IMR-90 (cell line): Measurements from ENCODE around the gene CACNB2. TPM values are rescaled to one million over a fixed set of nuclear protein-coding genes. Genes with fewer than 3 reads are reported as not detected.

ENCODE experiments used
- ATAC-seq: fragments of 200-7000 bp; cut with Tn5 transposase; 2 replicates; pipeline ENCODE4 v1.9.1; 2020; ENCODE audit warnings: low read depth, mild to moderate bottlenecking, moderate library complexity
- BruUV-seq: library from RNA; stranded (reverse); fragments of 400-500 nt; replicated peaks from 2 replicates; lab custom pipeline; 2021; lab: Mats Ljungman, UMichigan
- CTCF ChIA-PET: fragments of 300-600 bp; formaldehyde crosslinking; extraction: SDS; loops from one replicate; lab custom pipeline; 2021; ENCODE audit warnings: antibody characterized with exemption; lab: Yijun Ruan, JAX
- POLR2A ChIA-PET: fragments of 300-600 bp; sonication (Branson Sonifier 250); formaldehyde crosslinking; loops from one replicate; lab custom pipeline; 2022; ENCODE audit warnings: antibody characterized with exemption; ENCODE audit not compliant: unreplicated experiment; lab: Charles Lee
- DNase-seq: peaks from one replicate; pipeline ENCODE4 v3.0.0; 2013
- H2AFZ ChIP-seq: replicated peaks from 2 replicates; pipeline ENCODE3; 2013; ENCODE audit warnings: low read length, mild to moderate bottlenecking; ENCODE audit not compliant: poor library complexity
- H2AK5ac ChIP-seq: 2 replicates; pipeline ENCODE4 v1.6.1; 2013; ENCODE audit warnings: low read depth, low read length, inconsistent platforms
- H2AK9ac ChIP-seq: replicated peaks from 2 replicates; pipeline ENCODE3; 2013; ENCODE audit warnings: mild to moderate bottlenecking, low read depth, low read length, moderate library complexity; ENCODE audit not compliant: poor library complexity
- H2BK120ac ChIP-seq: 2 replicates; pipeline ENCODE4 v1.6.1; 2013; ENCODE audit warnings: low read depth, low read length, inconsistent platforms
- H2BK15ac ChIP-seq: 3 replicates; pipeline ENCODE4 v1.6.1; 2013; ENCODE audit warnings: low read depth, low read length, inconsistent platforms
- H2BK20ac ChIP-seq: 2 replicates; pipeline ENCODE4 v1.6.1; 2013; ENCODE audit warnings: low read depth, mild to moderate bottlenecking, inconsistent platforms, low read length, moderate library complexity
- H2BK5ac ChIP-seq: 2 replicates; pipeline ENCODE4 v1.6.1; 2013; ENCODE audit warnings: mild to moderate bottlenecking, low read depth, low read length, inconsistent platforms; ENCODE audit not compliant: poor library complexity, severe bottlenecking
- H3K14ac ChIP-seq: replicated peaks from 2 replicates; pipeline ENCODE4 v1.6.1; 2013; ENCODE audit warnings: low read depth, low read length, inconsistent platforms
- H3K18ac ChIP-seq: 2 replicates; pipeline ENCODE4 v1.6.1; 2013; ENCODE audit warnings: low read depth, low read length, control low read depth
- H3K23ac ChIP-seq: 2 replicates; pipeline ENCODE4 v1.6.1; 2013; ENCODE audit warnings: low read depth, low read length, inconsistent platforms
- H3K27ac ChIP-seq: 2 replicates; pipeline ENCODE4 v1.5.1; 2013; ENCODE audit warnings: mild to moderate bottlenecking, control low read depth, low read length; ENCODE audit not compliant: insufficient read depth
- H3K27me3 ChIP-seq: 2 replicates; pipeline ENCODE4 v1.6.1; 2013; ENCODE audit warnings: low read length; ENCODE audit not compliant: control insufficient read depth, insufficient read depth
- H3K36me3 ChIP-seq: 2 replicates; pipeline ENCODE4 v1.6.1; 2013; ENCODE audit warnings: low read length, mixed read lengths; ENCODE audit not compliant: control insufficient read depth, insufficient read depth
- H3K4ac ChIP-seq: 2 replicates; pipeline ENCODE4 v1.6.1; 2013; ENCODE audit warnings: low read depth, low read length, inconsistent platforms
- H3K4me1 ChIP-seq: 2 replicates; pipeline ENCODE4 v1.6.1; 2013; ENCODE audit warnings: low read length, mixed read lengths; ENCODE audit not compliant: control insufficient read depth, insufficient read depth
- H3K4me2 ChIP-seq: 2 replicates; pipeline ENCODE4 v1.6.1; 2013; ENCODE audit warnings: low read depth, mild to moderate bottlenecking, control low read depth, low read length, moderate library complexity
- H3K4me3 ChIP-seq: 2 replicates; pipeline ENCODE4 v1.5.1; 2013; ENCODE audit warnings: low read depth, mild to moderate bottlenecking, control low read depth, low read length, moderate library complexity; ENCODE audit not compliant: insufficient read depth
- H3K56ac ChIP-seq: 2 replicates; pipeline ENCODE4 v1.6.1; 2013; ENCODE audit warnings: low read length, inconsistent platforms; ENCODE audit not compliant: insufficient read depth; ENCODE audit errors: extremely low read depth
- H3K79me1 ChIP-seq, 2 experiments: 2 replicates each; pipeline ENCODE4 v1.6.1; 2013; ENCODE audit warnings: low read length in 2 of 2, inconsistent platforms in 1 of 2, low read depth in 1 of 2
- H3K9ac ChIP-seq: 2 replicates; pipeline ENCODE4 v1.6.1; 2013; ENCODE audit warnings: low read depth, low read length, control low read depth
- H3K9me1 ChIP-seq: 2 replicates; pipeline ENCODE4 v1.6.1; 2013; ENCODE audit warnings: low read length, inconsistent platforms; ENCODE audit not compliant: insufficient read depth
- H3K9me3 ChIP-seq: 2 replicates; pipeline ENCODE4 v1.6.1; 2013; ENCODE audit warnings: low read length; ENCODE audit not compliant: control insufficient read depth, insufficient read depth
- H4K20me1 ChIP-seq: 2 replicates; pipeline ENCODE4 v1.6.1; 2013; ENCODE audit warnings: low read length, inconsistent platforms; ENCODE audit not compliant: insufficient read depth
- H4K5ac ChIP-seq: 2 replicates; pipeline ENCODE4 v1.6.1; 2013; ENCODE audit warnings: mild to moderate bottlenecking, low read depth, low read length, control low read depth
- H4K8ac ChIP-seq, 2 experiments: 2 replicates each; pipeline ENCODE4 v1.6.1; 2013; ENCODE audit warnings: low read depth in 2 of 2, low read length in 2 of 2, control low read depth in 1 of 2, inconsistent platforms in 1 of 2
- H4K91ac ChIP-seq: 2 replicates; pipeline ENCODE4 v1.6.1; 2013; ENCODE audit warnings: low read depth, low read length, inconsistent platforms; ENCODE audit not compliant: insufficient read depth
- BHLHE40 ChIP-seq: fragments of 150-350 bp; IDR thresholded peaks from 2 replicates; pipeline ENCODE4 v1.6.1; 2016; ENCODE audit warnings: mild to moderate bottlenecking, low read depth, low read length
- CHD1 ChIP-seq: IDR thresholded peaks from 2 replicates; pipeline ENCODE4 v1.6.1; 2012; ENCODE audit warnings: low read depth, low read length, improper control_type of control experiment
- CTCF ChIP-seq: conservative IDR thresholded peaks from 2 replicates; pipeline ENCODE4 v1.5.1; 2012; ENCODE audit warnings: mild to moderate bottlenecking, low read depth, low read length, improper control_type of control experiment
- ELK1 ChIP-seq: fragments of 150-350 bp; IDR thresholded peaks from 2 replicates; pipeline ENCODE4 v1.6.1; 2016; ENCODE audit warnings: low read depth, mild to moderate bottlenecking, low read length, moderate library complexity, borderline replicate concordance
- MAFK ChIP-seq: IDR thresholded peaks from 2 replicates; pipeline ENCODE4 v1.6.1; 2012; ENCODE audit warnings: low read depth, low read length, improper control_type of control experiment
- MAZ ChIP-seq: IDR thresholded peaks from 2 replicates; pipeline ENCODE4 v1.6.1; 2012; ENCODE audit warnings: low read depth, mild to moderate bottlenecking, low read length, improper control_type of control experiment, moderate library complexity, borderline replicate concordance
- MXI1 ChIP-seq: IDR thresholded peaks from 2 replicates; pipeline ENCODE4 v1.6.1; 2012; ENCODE audit warnings: low read depth, mild to moderate bottlenecking, low read length, moderate library complexity, borderline replicate concordance
- NFE2L2 ChIP-seq: fragments of 150-350 bp; IDR thresholded peaks from 2 replicates; pipeline ENCODE4 v1.6.1; 2016; ENCODE audit warnings: low read depth, mild to moderate bottlenecking, low read length
- POLR2A ChIP-seq: IDR thresholded peaks from 2 replicates; pipeline ENCODE4 v1.6.1; 2012; ENCODE audit warnings: mild to moderate bottlenecking, low read depth, low read length
- RCOR1 ChIP-seq: IDR thresholded peaks from 2 replicates; pipeline ENCODE4 v1.6.1; 2012; ENCODE audit warnings: mild to moderate bottlenecking, low read length, improper control_type of control experiment; ENCODE audit not compliant: insufficient replicate concordance
- dilution Hi-C: fragments of 300-500 bp; cut with HindIII; formaldehyde crosslinking; loops from one replicate; pipeline ENCODE4 v1.14.3; 2018; ENCODE audit warnings: low sequenced_read_pairs; ENCODE audit not compliant: unreplicated experiment
- in situ Hi-C: fragments of 300-500 bp; cut with MboI; formaldehyde crosslinking; loops from 3 replicates; pipeline ENCODE4 v1.14.3; 2019; ENCODE audit warnings: low sequenced_read_pairs, inconsistent platforms, mixed read lengths
- intact Hi-C: fragments of 100-400 bp; cut with micrococcal nuclease; formaldehyde crosslinking; loops from 2 replicates; pipeline ENCODE4 v1.10.0; 2022
- polyA plus RNA-seq, 3 experiments: library from polyadenylated mRNA; depleted of rRNA; stranded (reverse); fragments of >200 nt; gene quantifications; 2 replicates each; pipeline ENCODE4 v1.2.3, GENCODE V29; 2012; ENCODE audit warnings: low replicate concordance in 1 of 3
- total RNA-seq: library from RNA; depleted of rRNA; stranded (reverse); fragments of >200 nt; gene quantifications from 2 replicates; pipeline ENCODE4 v1.2.3, GENCODE V29; 2012

Gene CACNB2
- total and polyA plus RNA-seq, 2 of the 4 experiments (the other 2 are of a cell fraction): 0.36 TPM

- Histone ChIP-seq H3K27ac (no peak overlapping the region), H3K4me1 (peaks cover 2% of the 10 kb centered on the region; the same call in 1 of the 2 replicates), H2AFZ (no peak overlapping the region), H2BK5ac (no peak overlapping the region), H3K56ac (no peak overlapping the region), H3K4me2 (no peak overlapping the region), H2AK5ac (peak overlapping the region; percentile 38; the same call in 1 of the 2 replicates), H2AK9ac (no peak overlapping the region), H3K79me1 (no peaks in the 10 kb centered on the region), H4K5ac (peak overlapping the region; percentile 46; the same call in 1 of the 2 replicates), H3K9me3 (no peaks in the 10 kb centered on the region), H3K4ac (peak overlapping the region; percentile 67; the same call in 1 of the 2 replicates), H3K27me3 (no peaks in the 10 kb centered on the region), H3K36me3 (no peaks in the 10 kb centered on the region), H4K20me1 (no peaks in the 10 kb centered on the region), H4K8ac (no peak overlapping the region), H3K18ac (peak overlapping the region; percentile 48; the same call in 1 of the 2 replicates), H3K23ac (no peak overlapping the region), H2BK15ac (no peak overlapping the region), H3K14ac (0 out of 2 replicates have a peak overlapping the region, but pooled peaks have one; percentile 31), H2BK20ac (no peak overlapping the region), H3K9ac (no peak overlapping the region), H2BK120ac (peak overlapping the region; percentile 56; the same call in 1 of the 2 replicates), H3K9me1 (no peaks in the 10 kb centered on the region), H4K91ac (no peak overlapping the region; the same call in 1 of the 2 replicates), H3K4me3 (no peak overlapping the region)
- dilution Hi-C loops: no loop called here
- CTCF ChIA-PET: no interaction called here
- in situ Hi-C loops: no loop called here
- POLR2A ChIA-PET: interaction anchor here (0.5 kb wide), 1 partner anchor 1194 kb away, joined by 3 read pairs; no protein-coding TSS in a partner anchor
- TF ChIP-seq MAFK (no peak), MXI1 (no peak), CTCF (no peak), NFE2L2 (no peak), RCOR1 (no peak), POLR2A (no peak), ELK1 (no peak), MAZ (no peak), CHD1 (no peak), BHLHE40 (no peak)
- intact Hi-C loops: no loop called here
- BruUV-seq: no TSS peak
- DNase-seq (no peak), ATAC-seq (no peak)
Measured at GRCh38 chr10:18325410-18325809, 185.2 kb downstream of the CACNB2 start.
